Measurements from ENCODE around the gene AGO4. TPM values are rescaled to one million over a fixed set of nuclear protein-coding genes. Genes with fewer than 3 reads are reported as not detected.

Gene AGO4
- total and polyA plus RNA-seq, 2 of the 4 experiments (the other 2 are of a cell fraction), result 8.2 to 9.2 TPM

DNA sequence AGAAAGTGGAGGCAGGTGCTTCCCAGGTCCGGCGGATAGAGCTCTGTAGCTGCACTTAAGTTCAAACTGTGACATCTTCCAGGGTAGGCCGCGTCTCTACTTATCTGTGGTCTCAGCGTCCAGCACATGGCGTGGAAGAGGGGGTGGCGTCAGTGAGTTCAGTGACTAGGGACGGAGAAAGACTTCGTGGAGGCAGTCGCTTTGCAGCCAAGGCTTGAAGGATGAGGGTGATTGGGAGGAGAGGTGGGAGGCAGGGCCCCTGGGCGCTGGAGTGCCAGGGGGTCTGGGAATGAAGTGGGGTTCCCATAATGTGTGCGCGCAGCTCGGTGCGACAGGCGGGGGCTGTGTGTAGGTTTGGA lies 74.7 kb downstream of the AGO4 start:
- Histone ChIP-seq H3K27me3 (ENCODE audit: control insufficient read depth, insufficient read depth, low read length) (no peaks in the 10 kb centered on the region; the same call in 1 of the 2 replicates), H4K5ac (ENCODE audit: low read depth, low read length) (no peak overlapping the region), H3K9me1 (ENCODE audit: insufficient read depth, low read length) (peaks cover 12% of the 10 kb centered on the region), H3K4me3 (ENCODE audit: insufficient read depth, low read depth, low read length) (peak overlapping the region; percentile 96; the same call in 1 of the 2 replicates), H3K18ac (ENCODE audit: low read depth, low read length) (no peak overlapping the region), H4K20me1 (ENCODE audit: insufficient read depth, low read length) (peaks cover 31% of the 10 kb centered on the region), H2AFZ (replicated peaks; ENCODE audit: low read length, poor library complexity) (peak overlapping the region; percentile 90), H3K14ac (replicated peaks; ENCODE audit: low read depth, low read length) (no peak overlapping the region), H2BK5ac (ENCODE audit: low read depth, low read length, poor library complexity, severe bottlenecking) (no peak overlapping the region), H2BK120ac (ENCODE audit: low read depth, low read length) (no peak overlapping the region), H2AK9ac (replicated peaks; ENCODE audit: low read depth, low read length, poor library complexity) (peak overlapping the region; percentile 58), H3K4ac (ENCODE audit: low read depth, low read length) (no peak overlapping the region), H3K4me1 (ENCODE audit: control insufficient read depth, insufficient read depth, low read length) (peaks cover 14% of the 10 kb centered on the region), H3K23ac (ENCODE audit: low read depth, low read length) (no peak overlapping the region), H2BK15ac (ENCODE audit: low read depth, low read length) (no peak overlapping the region), H3K36me3 (ENCODE audit: control insufficient read depth, insufficient read depth, low read length) (no peaks in the 10 kb centered on the region), H3K9ac (ENCODE audit: low read depth, low read length) (no peak overlapping the region), H3K9me3 (ENCODE audit: control insufficient read depth, insufficient read depth, low read length) (no peaks in the 10 kb centered on the region), H3K56ac (ENCODE audit: extremely low read depth, insufficient read depth, low read length) (no peak overlapping the region), H3K4me2 (ENCODE audit: low read depth, low read length) (peak overlapping the region; percentile 75), H3K27ac (ENCODE audit: insufficient read depth, low read length) (no peak overlapping the region), H3K79me1 (ENCODE audit: low read depth in 1 of 2, low read length in 2 of 2) (peaks cover 18 to 44% of the 10 kb centered on the region in 2 experiments), H4K8ac (ENCODE audit: low read depth in 2 of 2, low read length in 2 of 2) (no peak overlapping the region), H2AK5ac (ENCODE audit: low read depth, low read length) (no peak overlapping the region), H4K91ac (ENCODE audit: insufficient read depth, low read depth, low read length) (no peak overlapping the region), H2BK20ac (ENCODE audit: low read depth, low read length) (no peak overlapping the region)
- ChIA-PET POLR2A (ENCODE audit: unreplicated experiment) (no interaction called here), CTCF (interaction anchor here (0.8 to 1.0 kb wide), 3 partner anchors 9 to 29 kb away, joined by 3 to 25 read pairs (median 4); no protein-coding TSS in a partner anchor)
- in situ Hi-C loops (cut with MboI; ENCODE audit: low sequenced_read_pairs), result no loop called here
- intact Hi-C loops (cut with micrococcal nuclease), result no loop called here
- 66% methylated on average over 10 of the region's 16 CpGs; no CpG with 5 or more reads in 1 of the 2 experiments for WGBS, 2 experiments (ENCODE audit: extremely low coverage in 2 of 2, insufficient read length in 1 of 2)
- TF ChIP-seq FOS (IDR thresholded peaks at IDR 0.05; ENCODE audit: low read depth, low read length) (no peak), SMC3 (IDR thresholded peaks at IDR 0.05; ENCODE audit: low read depth, low read length) (no peak), RCOR1 (IDR thresholded peaks at IDR 0.05; ENCODE audit: insufficient replicate concordance, low read length) (no peak), RAD21 (IDR thresholded peaks at IDR 0.05; ENCODE audit: low read length) (no peak)
- ATAC-seq (ENCODE audit: low read depth) (no peak), DNase-seq (no peak)
- no TSS peak for BruUV-seq (replicated peaks)
- dilution Hi-C loops (cut with HindIII; ENCODE audit: low sequenced_read_pairs, unreplicated experiment), result no loop called here

Measured in IMR-90 (cell line).